Bronchial epithelial cell (primary cell): ENCODE measurements around the gene ANO1. TPM values are rescaled to one million over a fixed set of nuclear protein-coding genes. Genes with fewer than 3 reads are reported as not detected.
A peak's percentile ranks its signal among the peaks of the same experiment; 100 is the strongest.

ENCODE experiments used
- DNase-seq: peaks from one replicate; pipeline ENCODE4 v3.0.0-alpha.2; 2010; ENCODE audit warnings: low read depth
- FAIRE-seq: peaks from 2 replicates; lab custom pipeline; 2011; peaks lifted over from hg19 to GRCh38; lab: Jason Lieb, UNC
- H3K27me3 ChIP-seq: 2 replicates; pipeline ENCODE4 v1.5.1; 2011; ENCODE audit warnings: low read length; ENCODE audit not compliant: control insufficient read depth, insufficient read depth
- H3K36me3 ChIP-seq: 2 replicates; pipeline ENCODE4 v1.5.1; 2011; ENCODE audit warnings: low read length; ENCODE audit not compliant: control insufficient read depth, insufficient read depth
- H3K4me3 ChIP-seq: 2 replicates; pipeline ENCODE4 v1.5.1; 2011; ENCODE audit warnings: mild to moderate bottlenecking, low read depth, low read length, control low read depth
- CTCF ChIP-seq: IDR thresholded peaks from 2 replicates; pipeline ENCODE4 v1.5.1; 2011; ENCODE audit warnings: mild to moderate bottlenecking, moderate library complexity, low read length, control low read depth, inconsistent platforms; ENCODE audit not compliant: insufficient read depth, severe bottlenecking
- total RNA-seq: library from RNA; depleted of rRNA; stranded (reverse); fragments of >200 nt; gene quantifications from 2 replicates; pipeline ENCODE4 v1.2.1, GENCODE V29; 2014

ANO1 gene
- total RNA-seq, 1 donor from 2014 or later: 1.3 TPM

GRCh38 chr11:70202920-70203750 lies 125.0 kb downstream of the ANO1 start, which contains the start of gene FADD:
FADD (plus strand) TSS chr11:70203296; CDS start chr11:70203460, 164 bp downstream.
- DNase-seq (peak; percentile 89), FAIRE-seq (no peak)
- Histone ChIP-seq H3K4me3 (peak within 1 kb of the TSS; percentile 90), H3K36me3 (peaks cover 16% of the 10 kb centered on the region), H3K27me3 (no peaks in the 10 kb centered on the region)
- TF ChIP-seq CTCF: no peak

- FAIRE-seq (no peak), DNase-seq (peak; percentile 89)
- no peaks in the 10 kb centered on the region for H3K27me3 ChIP-seq
- peaks cover 16% of the 10 kb centered on the region for H3K36me3 ChIP-seq
- TF ChIP-seq CTCF: no peak
- peak overlapping the region; percentile 90 for H3K4me3 ChIP-seq
Observed at GRCh38 chr11:70203751-70204465, 125.8 kb downstream of the ANO1 start.

- FAIRE-seq: no peak
- Histone ChIP-seq H3K27me3 (no peaks in the 10 kb centered on the region), H3K36me3 (peaks cover 16% of the 10 kb centered on the region), H3K4me3 (peak overlapping the region; percentile 90)
- TF ChIP-seq CTCF: no peak
- no peak for DNase-seq
Observed at GRCh38 chr11:70204466-70204799, 126.3 kb downstream of the ANO1 start.

- no peak for TF ChIP-seq CTCF
- Histone ChIP-seq H3K27me3 (no peaks in the 10 kb centered on the region), H3K4me3 (no peak overlapping the region), H3K36me3 (peaks cover 16% of the 10 kb centered on the region)
- no peak for DNase-seq
- no peak for FAIRE-seq
Observed at GRCh38 chr11:70205049-70205725, 127.1 kb downstream of the ANO1 start.

- H3K36me3 ChIP-seq: peaks cover 16% of the 10 kb centered on the region
- TF ChIP-seq CTCF: no peak
- FAIRE-seq (no peak), DNase-seq (no peak)
- no peak overlapping the region for H3K4me3 ChIP-seq
- no peaks in the 10 kb centered on the region for H3K27me3 ChIP-seq
Observed at GRCh38 chr11:70205766-70206165, 127.6 kb downstream of the ANO1 start.
